GM23338 (cell line): ENCODE data around the gene IL22RA1. TPM values are rescaled to one million over a fixed set of nuclear protein-coding genes. Genes with fewer than 3 reads are reported as not detected.

Experiments
- ATAC-seq: fragments of 200-7000 bp; cut with Tn5 transposase; 3 replicates; pipeline ENCODE4 v1.9.1; 2020
- DNase-seq: peaks from one replicate; pipeline ENCODE4 v3.0.0-alpha.2; 2015; ENCODE audit warnings: low spot score
- H2AFZ ChIP-seq: fragments of 200-600 bp; sonication (generic); 2 replicates; pipeline ENCODE4 v1.8.0; 2016; ENCODE audit warnings: antibody characterized with exemption, mild to moderate bottlenecking, moderate library complexity
- H3F3A ChIP-seq: fragments of 200-600 bp; sonication (generic); replicated peaks from 2 replicates; pipeline ENCODE4 v1.8.0; 2017; ENCODE audit warnings: antibody characterized with exemption, mixed run types, low read depth
- H3K27ac ChIP-seq: fragments of 200-600 bp; sonication (generic); 2 replicates; pipeline ENCODE4 v1.6.1; 2016; ENCODE audit warnings: low read depth
- H3K27me3 ChIP-seq: fragments of 200-600 bp; sonication (generic); 2 replicates; pipeline ENCODE4 v1.8.0; 2016; ENCODE audit warnings: mild to moderate bottlenecking, mixed run types, moderate library complexity; ENCODE audit not compliant: insufficient read depth
- H3K36me3 ChIP-seq: fragments of 200-600 bp; sonication (generic); 2 replicates; pipeline ENCODE4 v1.8.0; 2016; ENCODE audit warnings: mild to moderate bottlenecking; ENCODE audit not compliant: insufficient read depth
- H3K4me1 ChIP-seq: fragments of 200-600 bp; sonication (generic); 2 replicates; pipeline ENCODE4 v1.8.0; 2016; ENCODE audit warnings: mild to moderate bottlenecking, moderate library complexity; ENCODE audit not compliant: insufficient read depth
- H3K4me2 ChIP-seq: fragments of 200-600 bp; sonication (generic); 2 replicates; pipeline ENCODE4 v1.7.1; 2017; ENCODE audit warnings: mixed run types
- H3K4me3 ChIP-seq: fragments of 200-600 bp; sonication (generic); 2 replicates; pipeline ENCODE4 v1.6.1; 2016; ENCODE audit warnings: mixed run types
- H3K79me2 ChIP-seq: fragments of 200-600 bp; sonication (generic); replicated peaks from 2 replicates; pipeline ENCODE4 v1.8.0; 2017; ENCODE audit warnings: mild to moderate bottlenecking; ENCODE audit not compliant: insufficient read depth
- H3K9me2 ChIP-seq: fragments of 200-600 bp; sonication (generic); 2 replicates; pipeline ENCODE4 v1.8.0; 2017; ENCODE audit not compliant: insufficient read depth
- H4K20me1 ChIP-seq: fragments of 200-600 bp; sonication (generic); replicated peaks from 2 replicates; pipeline ENCODE4 v1.8.0; 2017; ENCODE audit warnings: mild to moderate bottlenecking; ENCODE audit not compliant: insufficient read depth
- H3K27ac Mint-ChIP-seq: 2 replicates; pipeline ENCODE4 v1.8.0; 2020; ENCODE audit warnings: inconsistent platforms, mild to moderate bottlenecking, moderate library complexity, mixed read lengths
- H3K27me3 Mint-ChIP-seq: 3 replicates; pipeline ENCODE4 v1.8.0; 2022; ENCODE audit warnings: low read depth, mild to moderate bottlenecking, moderate library complexity, mixed read lengths, inconsistent platforms; ENCODE audit not compliant: insufficient read depth, poor library complexity
- H3K36me3 Mint-ChIP-seq: 3 replicates; pipeline ENCODE4 v1.8.0; 2021; ENCODE audit warnings: low read depth, mild to moderate bottlenecking, inconsistent platforms, moderate library complexity, mixed read lengths
- H3K4me1 Mint-ChIP-seq: 3 replicates; pipeline ENCODE4 v1.8.0; 2020; ENCODE audit warnings: mild to moderate bottlenecking, inconsistent platforms, mixed read lengths
- H3K4me3 Mint-ChIP-seq: 3 replicates; pipeline ENCODE4 v1.8.0; 2021; ENCODE audit warnings: moderate library complexity, mild to moderate bottlenecking, inconsistent platforms, mixed read lengths
- H3K9me3 Mint-ChIP-seq: 3 replicates; pipeline ENCODE4 v1.8.0; 2020; ENCODE audit warnings: moderate library complexity, mild to moderate bottlenecking, inconsistent platforms, mixed read lengths
- CREB1 ChIP-seq: fragments of 250-450 bp; sonication (Bioruptor Pico); IDR thresholded peaks from 2 replicates; pipeline ENCODE4 v1.5.0; 2020; ENCODE audit warnings: low read depth, mild to moderate bottlenecking, moderate library complexity
- CTCF ChIP-seq, 2 experiments: fragments of 200-600 bp in 1 of 2; sonication (generic) in 1 of 2; conservative IDR thresholded peaks; 2 replicates each; pipeline versions ENCODE4 v1.5.1 to v1.6.1; 2016 to 2017; ENCODE audit warnings: antibody characterized with exemption in 2 of 2, low read depth in 2 of 2, mild to moderate bottlenecking in 2 of 2, moderate library complexity in 1 of 2
- ETS1 ChIP-seq: IDR thresholded peaks from 2 replicates; pipeline ENCODE4 v1.6.1; 2016; ENCODE audit warnings: antibody characterized with exemption
- EZH2 ChIP-seq: fragments of 200-600 bp; sonication (generic); IDR thresholded peaks from one replicate; pipeline ENCODE4 v1.8.0; 2017; ENCODE audit warnings: antibody characterized with exemption, mild to moderate bottlenecking, low read depth; ENCODE audit not compliant: unreplicated experiment
- EZH2phosphoT487 ChIP-seq: fragments of 200-600 bp; sonication (generic); IDR thresholded peaks from one replicate; pipeline ENCODE4 v1.8.1; 2018; ENCODE audit warnings: antibody characterized with exemption; ENCODE audit not compliant: unreplicated experiment
- JUNB ChIP-seq: IDR thresholded peaks from one replicate; pipeline ENCODE4 v1.6.1; 2016; ENCODE audit warnings: antibody characterized with exemption; ENCODE audit not compliant: unreplicated experiment
- POLR2AphosphoS5 ChIP-seq: IDR thresholded peaks from 2 replicates; pipeline ENCODE4 v1.6.1; 2016; ENCODE audit warnings: antibody characterized with exemption, low read depth
- REST ChIP-seq: IDR thresholded peaks from one replicate; pipeline ENCODE4 v1.6.1; 2018; ENCODE audit warnings: antibody characterized with exemption; ENCODE audit not compliant: unreplicated experiment
- ZNF114 ChIP-seq: fragments of 250-450 bp; sonication (Bioruptor Pico); IDR thresholded peaks from 2 replicates; pipeline ENCODE4 v1.5.0; 2020; ENCODE audit warnings: mild to moderate bottlenecking, moderate library complexity
- ZNF331 ChIP-seq: fragments of 250-450 bp; sonication (Bioruptor Pico); IDR thresholded peaks from 2 replicates; pipeline ENCODE4 v1.5.0; 2020; ENCODE audit warnings: low read depth, mild to moderate bottlenecking, moderate library complexity
- polyA plus RNA-seq: library from polyadenylated mRNA; unstranded; fragments of >200 nt; fragmentation: Nextera tagmentation; extraction: Ambion mirVana; gene quantifications from 2 replicates; pipeline ENCODE4 v1.2.1, GENCODE V29; 2016
- total RNA-seq: library from RNA; depleted of rRNA; stranded (reverse); fragments of >200 nt; shearing (Covaris generic); gene quantifications from 2 replicates; pipeline ENCODE4 v1.2.3, GENCODE V29; 2014

IL22RA1 gene
- total and polyA plus RNA-seq, 2 experiments from 2014 or later, result 0.11 to 0.28 TPM

- H3K4me3 Mint-ChIP-seq, result no peak overlapping the region
- Histone ChIP-seq H3K4me2 (no peak overlapping the region), H3K27me3 (no peaks in the 10 kb centered on the region), H3K4me1 (no peaks in the 10 kb centered on the region), H3K79me2 (no peaks in the 10 kb centered on the region), H3K9me2 (no peaks in the 10 kb centered on the region), H3K4me3 (no peak overlapping the region), H2AFZ (no peak overlapping the region), H3K27ac (no peak overlapping the region), H3F3A (no peaks in the 10 kb centered on the region), H3K36me3 (no peaks in the 10 kb centered on the region), H4K20me1 (no peaks in the 10 kb centered on the region)
- H3K4me1 Mint-ChIP-seq, result peaks cover 7% of the 10 kb centered on the region
- peaks cover 9% of the 10 kb centered on the region for H3K27me3 Mint-ChIP-seq
- H3K36me3 Mint-ChIP-seq, result no peaks in the 10 kb centered on the region
- no peak for TF ChIP-seq CREB1
- no peak for TF ChIP-seq ZNF331 (CRISPR knock-in tag)
- no peak for TF ChIP-seq ZNF114 (CRISPR knock-in tag)
- no peak for TF ChIP-seq REST
- no peak for TF ChIP-seq EZH2phosphoT487
- no peak for TF ChIP-seq EZH2
- ATAC-seq, result no peak
- no peak for DNase-seq
- H3K27ac Mint-ChIP-seq, result no peak overlapping the region
- H3K9me3 Mint-ChIP-seq, result no peaks in the 10 kb centered on the region
Observed at GRCh38 chr1:24101796-24102586, 40.9 kb downstream of the IL22RA1 start.

- Histone ChIP-seq H3K79me2 (no peaks in the 10 kb centered on the region), H3K4me1 (no peaks in the 10 kb centered on the region), H3K36me3 (no peaks in the 10 kb centered on the region), H2AFZ (no peak overlapping the region), H4K20me1 (no peaks in the 10 kb centered on the region), H3K27me3 (no peaks in the 10 kb centered on the region), H3K4me2 (no peak overlapping the region), H3K27ac (no peak overlapping the region), H3K4me3 (no peak overlapping the region), H3F3A (no peaks in the 10 kb centered on the region), H3K9me2 (no peaks in the 10 kb centered on the region)
- no peaks in the 10 kb centered on the region for H3K9me3 Mint-ChIP-seq
- H3K4me1 Mint-ChIP-seq, result peaks cover 7% of the 10 kb centered on the region
- H3K27ac Mint-ChIP-seq, result no peak overlapping the region
- no peak overlapping the region for H3K4me3 Mint-ChIP-seq
- H3K36me3 Mint-ChIP-seq, result no peaks in the 10 kb centered on the region
- no peak for ATAC-seq
- no peak for DNase-seq
- peaks cover 9% of the 10 kb centered on the region for H3K27me3 Mint-ChIP-seq
- TF ChIP-seq JUNB (no peak), CREB1 (no peak), CTCF (conservative IDR thresholded peaks at IDR 0.05; ENCODE audit: low read depth in 2 of 2) (no peak), ETS1 (no peak), POLR2AphosphoS5 (no peak)
Observed at GRCh38 chr1:24100945-24101737, 41.8 kb downstream of the IL22RA1 start.
